ENCODE results near the gene ZNF630. TPM values are rescaled to one million over a fixed set of nuclear protein-coding genes. Genes with fewer than 3 reads are reported as not detected.

The ZNF630 gene
- total and polyA plus RNA-seq, 9 of the 15 experiments (the other 6 are each of a cell fraction or from before 2014, with no cell fraction given): 0.06 to 1.1 (median 0.34) TPM

- FAIRE-seq (no peak), ATAC-seq (no peak), DNase-seq (ENCODE audit: extremely low read depth in 1 of 4, low spot score in 3 of 4) (no peak)
- H3K79me2 ChIP-seq (ENCODE audit: control insufficient read depth, insufficient read depth, low read length): no peaks in the 10 kb centered on the region
- ChIA-PET CTCF (ENCODE audit: low intra/inter-chr PET ratio) (no interaction called here), POLR2A (no interaction called here)
- no peaks in the 10 kb centered on the region; a peak in 1 of 5 replicates for H3K27me3 ChIP-seq (ENCODE audit: control insufficient read depth in 2 of 2, insufficient read depth in 2 of 2, low read length in 2 of 2)
- H3K9ac ChIP-seq (ENCODE audit: insufficient read depth in 1 of 2, low read depth in 2 of 2, low read length in 2 of 2): no peak overlapping the region
- H3K4me1 ChIP-seq (replicated peaks in 1 of 2; ENCODE audit: control insufficient read depth in 2 of 2, insufficient read depth in 2 of 2, low read length in 2 of 2): no peaks in the 10 kb centered on the region; a peak in 1 of 5 replicates
- WGBS (ENCODE audit: insufficient coverage, low coverage, missing lambda C conversion rate): 12% methylated on average over 4 of the region's 4 CpGs
- intact Hi-C loops (cut with micrococcal nuclease): no loop called here
- no peak overlapping the region for H3K4me3 ChIP-seq
- H3K36me3 ChIP-seq (ENCODE audit: control insufficient read depth, insufficient read depth, low read length): no peaks in the 10 kb centered on the region
- no TSS peak for BruUV-seq (replicated peaks)
- no peak overlapping the region for H2AFZ ChIP-seq (ENCODE audit: low read depth, low read length)
- in situ Hi-C loops (cut with MboI): loop anchor here (25.0 kb wide), 1 partner anchor 531 kb away; no protein-coding TSS in a partner anchor
- H4K20me1 ChIP-seq (replicated peaks; ENCODE audit: control insufficient read depth, insufficient read depth, low read length): no peaks in the 10 kb centered on the region
- TF ChIP-seq ELK3 (CRISPR knock-in tag; IDR thresholded peaks at IDR 0.05) (no peak), RFX1 (IDR thresholded peaks at IDR 0.05) (no peak), RBM39 (optimal IDR thresholded peaks at IDR 0.05; ENCODE audit: low read depth, low read length) (no peak), SRF (CRISPR knock-in tag; IDR thresholded peaks at IDR 0.05) (no peak), RFX7 (CRISPR knock-in tag; IDR thresholded peaks at IDR 0.05) (no peak), EP300 (IDR thresholded peaks at IDR 0.05; ENCODE audit: low read length) (no peak), PKNOX1 (IDR thresholded peaks at IDR 0.05) (no peak), FOXP1 (CRISPR knock-in tag; IDR thresholded peaks at IDR 0.05) (no peak), TOE1 (IDR thresholded peaks at IDR 0.05; ENCODE audit: borderline replicate concordance) (no peak), TOE1 (CRISPR knock-in tag; IDR thresholded peaks at IDR 0.05; ENCODE audit: borderline replicate concordance, low read depth) (no peak), SMARCA4 (IDR thresholded peaks at IDR 0.05) (no peak), FOXK1 (CRISPR knock-in tag; IDR thresholded peaks at IDR 0.05; ENCODE audit: borderline replicate concordance) (no peak), ZBTB33 (CRISPR knock-in tag; IDR thresholded peaks at IDR 0.05) (no peak), IFI16 (CRISPR knock-in tag; IDR thresholded peaks at IDR 0.05) (no peak), ZNF124 (CRISPR knock-in tag; IDR thresholded peaks at IDR 0.05) (no peak)
- TF ChIP-seq, protein P1, sequence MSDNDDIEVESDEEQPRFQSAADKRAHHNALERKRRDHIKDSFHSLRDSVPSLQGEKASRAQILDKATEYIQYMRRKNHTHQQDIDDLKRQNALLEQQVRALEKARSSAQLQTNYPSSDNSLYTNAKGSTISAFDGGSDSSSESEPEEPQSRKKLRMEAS (CRISPR knock-in tag; IDR thresholded peaks at IDR 0.05): no peak
- TF ChIP-seq, protein P2, sequence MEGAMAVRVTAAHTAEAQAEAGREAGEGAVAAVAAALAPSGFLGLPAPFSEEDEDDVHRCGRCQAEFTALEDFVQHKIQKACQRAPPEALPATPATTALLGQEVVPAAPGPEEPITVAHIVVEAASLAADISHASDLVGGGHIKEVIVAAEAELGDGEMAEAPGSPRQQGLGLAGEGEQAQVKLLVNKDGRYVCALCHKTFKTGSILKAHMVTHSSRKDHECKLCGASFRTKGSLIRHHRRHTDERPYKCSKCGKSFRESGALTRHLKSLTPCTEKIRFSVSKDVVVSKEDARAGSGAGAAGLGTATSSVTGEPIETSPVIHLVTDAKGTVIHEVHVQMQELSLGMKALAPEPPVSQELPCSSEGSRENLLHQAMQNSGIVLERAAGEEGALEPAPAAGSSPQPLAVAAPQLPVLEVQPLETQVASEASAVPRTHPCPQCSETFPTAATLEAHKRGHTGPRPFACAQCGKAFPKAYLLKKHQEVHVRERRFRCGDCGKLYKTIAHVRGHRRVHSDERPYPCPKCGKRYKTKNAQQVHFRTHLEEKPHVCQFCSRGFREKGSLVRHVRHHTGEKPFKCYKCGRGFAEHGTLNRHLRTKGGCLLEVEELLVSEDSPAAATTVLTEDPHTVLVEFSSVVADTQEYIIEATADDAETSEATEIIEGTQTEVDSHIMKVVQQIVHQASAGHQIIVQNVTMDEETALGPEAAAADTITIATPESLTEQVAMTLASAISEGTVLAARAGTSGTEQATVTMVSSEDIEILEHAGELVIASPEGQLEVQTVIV (CRISPR knock-in tag; IDR thresholded peaks at IDR 0.05; ENCODE audit: borderline replicate concordance): no peak
- H3K27ac ChIP-seq (ENCODE audit: extremely low read depth, low read depth, low read length): no peak overlapping the region
- no peaks in the 10 kb centered on the region for H3K9me3 ChIP-seq (replicated peaks; ENCODE audit: control insufficient read depth, insufficient read depth, low read depth, low read length)
- no peaks in the 10 kb centered on the region for H3K9me1 ChIP-seq (ENCODE audit: control insufficient read depth, insufficient read depth, low read length)
- H3K4me2 ChIP-seq (ENCODE audit: insufficient read depth, low read length): no peak overlapping the region
These were observed 28.4 kb downstream of the ZNF630 start for GRCh38 chrX:48043056-48043455.

Measured in K562 (cell line).